K562 (cell line): ENCODE measurements around the gene PTPRM. TPM values are rescaled to one million over a fixed set of nuclear protein-coding genes. Genes with fewer than 3 reads are reported as not detected.

ENCODE experiments used
- ATAC-seq: fragments of 200-7000 bp; cut with Tn5 transposase; 3 replicates; pipeline ENCODE4 v1.9.1; 2020; ENCODE audit warnings: moderate library complexity
- BruUV-seq: library from RNA; stranded (reverse); fragments of 400-500 nt; replicated peaks from 2 replicates; lab custom pipeline; 2021; lab: Mats Ljungman, UMichigan
- CTCF ChIA-PET: fragments of 300-600 bp; formaldehyde crosslinking; extraction: SDS; loops from one replicate; lab custom pipeline; 2021; ENCODE audit warnings: low intra/inter-chr PET ratio; lab: Yijun Ruan, JAX
- POLR2A ChIA-PET: fragments of 300-600, 350-650 bp; sonication (Branson Sonifier 250); formaldehyde crosslinking; extraction: SDS; loops from one replicate; lab custom pipeline; 2021; ENCODE audit warnings: antibody characterized with exemption, inconsistent platforms; lab: Yijun Ruan, JAX
- DNase-seq, 4 experiments: peaks; one replicate each; pipeline versions ENCODE4 v3.0.0 to v3.0.0-alpha.2; 2011 to 2018; ENCODE audit warnings: low spot score in 3 of 4, mixed read lengths in 3 of 4; ENCODE audit errors: extremely low read depth in 1 of 4
- FAIRE-seq: peaks from 2 replicates; lab custom pipeline; 2011; peaks lifted over from hg19 to GRCh38; lab: Jason Lieb, UNC
- H2AFZ ChIP-seq: 2 replicates; pipeline ENCODE4 v1.6.0; 2011; ENCODE audit warnings: low read depth, low read length, control low read depth, inconsistent platforms
- H3K27ac ChIP-seq: fragments of 200-600 bp; 3 replicates; pipeline ENCODE4 v1.8.0; 2011; ENCODE audit warnings: low read depth, mild to moderate bottlenecking, control low read depth, inconsistent platforms, low read length, moderate library complexity, mixed read lengths; ENCODE audit errors: extremely low read depth
- H3K27me3 ChIP-seq, 2 experiments: fragments of 300-600 bp in 1 of 2; 2 replicates in 1 of 2; 3 replicates in 1 of 2; pipeline versions ENCODE4 v1.6.0 to v1.8.0; 2011; ENCODE audit warnings: inconsistent platforms in 2 of 2, low read length in 2 of 2, mild to moderate bottlenecking in 1 of 2, mixed read lengths in 1 of 2, moderate library complexity in 1 of 2; ENCODE audit not compliant: control insufficient read depth in 2 of 2, insufficient read depth in 2 of 2
- H3K36me3 ChIP-seq: fragments of 300-600 bp; 3 replicates; pipeline ENCODE4 v1.8.0; 2011; ENCODE audit warnings: mild to moderate bottlenecking, low read length, inconsistent platforms; ENCODE audit not compliant: control insufficient read depth, insufficient read depth
- H3K4me1 ChIP-seq, 2 experiments: fragments of 200-600 bp in 1 of 2; replicated peaks in 1 of 2; 2 replicates in 1 of 2; 3 replicates in 1 of 2; pipeline versions ENCODE4 v1.5.1 to v1.8.0; 2011; ENCODE audit warnings: inconsistent platforms in 2 of 2, low read length in 2 of 2, mild to moderate bottlenecking in 1 of 2, mixed read lengths in 1 of 2, moderate library complexity in 1 of 2; ENCODE audit not compliant: control insufficient read depth in 2 of 2, insufficient read depth in 2 of 2
- H3K4me2 ChIP-seq: 2 replicates; pipeline ENCODE4 v1.6.1; 2011; ENCODE audit warnings: low read length, control low read depth, inconsistent platforms, mixed read lengths; ENCODE audit not compliant: insufficient read depth
- H3K4me3 ChIP-seq: fragments of 200-600 bp; sonication (generic), shearing (Covaris generic); 2 replicates; pipeline ENCODE4 v1.5.1; 2016; ENCODE audit warnings: control low read depth, inconsistent platforms
- H3K79me2 ChIP-seq: fragments of 200-600 bp; 3 replicates; pipeline ENCODE4 v1.8.0; 2011; ENCODE audit warnings: low read length, inconsistent platforms; ENCODE audit not compliant: control insufficient read depth, insufficient read depth
- H3K9ac ChIP-seq, 2 experiments: 2 replicates each; pipeline versions ENCODE4 v1.6.0 to v1.6.1; 2011; ENCODE audit warnings: low read depth in 2 of 2, low read length in 2 of 2, control low read depth in 1 of 2, inconsistent platforms in 1 of 2, mild to moderate bottlenecking in 1 of 2, mixed read lengths in 1 of 2; ENCODE audit not compliant: insufficient read depth in 1 of 2
- H3K9me1 ChIP-seq: one replicate; pipeline ENCODE4 v1.6.0; 2011; ENCODE audit warnings: inconsistent platforms, mild to moderate bottlenecking, low read length, moderate library complexity; ENCODE audit not compliant: control insufficient read depth, insufficient read depth
- H3K9me3 ChIP-seq: replicated peaks from 2 replicates; pipeline ENCODE4 v1.5.1; 2011; ENCODE audit warnings: low read depth, low read length, inconsistent platforms; ENCODE audit not compliant: control insufficient read depth, insufficient read depth
- H4K20me1 ChIP-seq: replicated peaks from 2 replicates; pipeline ENCODE4 v1.6.1; 2011; ENCODE audit warnings: low read length, inconsistent platforms, mixed read lengths; ENCODE audit not compliant: control insufficient read depth, insufficient read depth
- BACH1 ChIP-seq: fragments of 200-800 bp; sonication (Bioruptor generic); IDR thresholded peaks from 2 replicates; pipeline ENCODE4 v1.6.1; 2016; ENCODE audit warnings: missing genetic modification characterization, missing compliant biosample characterization
- CREB1 ChIP-seq, 2 experiments: sonication (generic) in 1 of 2; formaldehyde crosslinking in 1 of 2; IDR thresholded peaks; 2 replicates each; pipeline versions ENCODE4 v1.6.1 to v1.8.0; 2012 to 2022; ENCODE audit warnings: inconsistent platforms in 1 of 2, mild to moderate bottlenecking in 1 of 2, missing genetic modification reagents in 1 of 2, moderate library complexity in 1 of 2
- CREBBP ChIP-seq: IDR thresholded peaks from one replicate; pipeline ENCODE4 v1.6.1; 2012; ENCODE audit warnings: low read depth, mild to moderate bottlenecking, control low read depth, inconsistent platforms, low read length
- DIDO1 ChIP-seq: fragments of 450-650 bp; IDR thresholded peaks from 2 replicates; pipeline ENCODE4 v1.6.1; 2016; ENCODE audit warnings: low read depth, missing biosample characterization, missing genetic modification characterization
- DMBX1 ChIP-seq: fragments of 250-450 bp; sonication (Bioruptor Pico); IDR thresholded peaks from 2 replicates; pipeline ENCODE4 v1.8.0; 2022; ENCODE audit warnings: inconsistent platforms, mild to moderate bottlenecking, moderate library complexity, borderline replicate concordance
- FOXK1 ChIP-seq: sonication (generic); formaldehyde crosslinking; IDR thresholded peaks from 2 replicates; pipeline ENCODE4 v1.8.0; 2022; ENCODE audit warnings: missing genetic modification reagents, mild to moderate bottlenecking, borderline replicate concordance
- JUN ChIP-seq, 2 experiments: sonication (generic) in 1 of 2; formaldehyde crosslinking in 1 of 2; IDR thresholded peaks; 2 replicates each; pipeline versions ENCODE4 v1.6.1 to v1.8.0; 2012 to 2022; ENCODE audit warnings: borderline replicate concordance in 2 of 2, mild to moderate bottlenecking in 2 of 2, improper control_type of control experiment in 1 of 2, low read depth in 1 of 2, low read length in 1 of 2, missing genetic modification reagents in 1 of 2
- MAFG ChIP-seq: fragments of 450-650 bp; conservative IDR thresholded peaks from 2 replicates; pipeline ENCODE4 v1.6.1; 2016; ENCODE audit warnings: missing genetic modification characterization, missing compliant biosample characterization
- STAT5A ChIP-seq: IDR thresholded peaks from 2 replicates; pipeline ENCODE4 v1.6.1; 2012; ENCODE audit warnings: low read length, inconsistent platforms, borderline replicate concordance
- TAL1 ChIP-seq: fragments of 450-650 bp; IDR thresholded peaks from 2 replicates; pipeline ENCODE4 v1.6.1; 2016; ENCODE audit warnings: mild to moderate bottlenecking
- ZFPM2 ChIP-seq: fragments of 250-450 bp; sonication (Bioruptor Pico); IDR thresholded peaks from 2 replicates; pipeline ENCODE4 v1.5.1; 2022; ENCODE audit warnings: mild to moderate bottlenecking
- ZNF263 ChIP-seq: sonication (generic); formaldehyde crosslinking; IDR thresholded peaks from 2 replicates; pipeline ENCODE4 v1.8.0; 2022; ENCODE audit warnings: mild to moderate bottlenecking, missing genetic modification reagents, borderline replicate concordance
- ZNF586 ChIP-seq: fragments of 450-650 bp; formaldehyde crosslinking; conservative IDR thresholded peaks from 2 replicates; pipeline ENCODE4 v1.4.0; 2020; ENCODE audit warnings: mild to moderate bottlenecking, moderate library complexity
- ZNF75A ChIP-seq: fragments of 450-650 bp; formaldehyde crosslinking; IDR thresholded peaks from 2 replicates; pipeline ENCODE4 v1.4.0; 2020; ENCODE audit warnings: mild to moderate bottlenecking
- WGBS: fragments of 100-300 bp; shearing (Covaris generic); methylation state at CpG from one replicate; pipeline ENCODE4 v1.1.6; 2016; ENCODE audit warnings: low coverage, mixed read lengths; ENCODE audit not compliant: insufficient coverage; ENCODE audit errors: missing lambda C conversion rate; 5-methylcytosine and 5-hydroxymethylcytosine counted together
- in situ Hi-C: fragments of 300-500 bp; cut with MboI; formaldehyde crosslinking; loops from 4 replicates; pipeline ENCODE4 v1.15.0; 2018; ENCODE audit warnings: inconsistent platforms, mixed read lengths
- intact Hi-C: fragments of 100-400 bp; cut with micrococcal nuclease; formaldehyde crosslinking; loops from 2 replicates; pipeline ENCODE4 v1.14.2; 2022
- polyA plus RNA-seq, 8 experiments: library from polyadenylated mRNA; depleted of rRNA in 4 of 8; stranded (reverse) in 5 of 8; unstranded in 3 of 8; fragments of >200 nt; fragmentation: Nextera tagmentation in 2 of 8; fragmentation: Illumina TruSeq in 1 of 8; extraction: Ambion mirVana in 2 of 8; extraction: Trizol in 1 of 8; gene quantifications; 2 replicates each; pipeline versions ENCODE4 v1.2.1 to v1.2.3, GENCODE V29; 2011 to 2014; ENCODE audit warnings: inconsistent platforms in 1 of 8, missing spikeins in 1 of 8
- total RNA-seq, 7 experiments: library from RNA; depleted of rRNA in 6 of 7; stranded (reverse); fragments of >200 nt in 6 of 7; fragmentation: Illumina TruSeq in 2 of 7; extraction: Trizol in 2 of 7; gene quantifications; 2 replicates each; pipeline versions ENCODE4 v1.2.1 to v1.2.3, GENCODE V29; 2011 to 2021; ENCODE audit warnings: low replicate concordance in 1 of 7
- TF ChIP-seq, protein P1 (sequence below): sonication (generic); formaldehyde crosslinking; IDR thresholded peaks from 2 replicates; pipeline ENCODE4 v1.8.0; 2022; ENCODE audit warnings: missing genetic modification reagents, mild to moderate bottlenecking, borderline replicate concordance
- TF ChIP-seq, protein P2 (sequence below): fragments of 200-800 bp; sonication (Bioruptor generic); IDR thresholded peaks from 2 replicates; pipeline ENCODE4 v1.6.1; 2017; ENCODE audit warnings: missing genetic modification characterization, missing compliant biosample characterization
- TF ChIP-seq, protein P3 (sequence below): sonication (generic); formaldehyde crosslinking; IDR thresholded peaks from 2 replicates; pipeline ENCODE4 v1.8.0; 2023; ENCODE audit warnings: mild to moderate bottlenecking, missing genetic modification reagents
- TF ChIP-seq, protein P4 (sequence below): fragments of 450-650 bp; IDR thresholded peaks from one replicate; pipeline ENCODE4 v1.6.1; 2018; ENCODE audit warnings: mild to moderate bottlenecking, moderate library complexity; ENCODE audit not compliant: partially characterized antibody

PTPRM gene
- total and polyA plus RNA-seq, 9 of the 15 experiments (the other 6 are each of a cell fraction or from before 2014, with no cell fraction given), result 0.03 to 0.16 (median 0.08) TPM; not detected in 3

DNA sequence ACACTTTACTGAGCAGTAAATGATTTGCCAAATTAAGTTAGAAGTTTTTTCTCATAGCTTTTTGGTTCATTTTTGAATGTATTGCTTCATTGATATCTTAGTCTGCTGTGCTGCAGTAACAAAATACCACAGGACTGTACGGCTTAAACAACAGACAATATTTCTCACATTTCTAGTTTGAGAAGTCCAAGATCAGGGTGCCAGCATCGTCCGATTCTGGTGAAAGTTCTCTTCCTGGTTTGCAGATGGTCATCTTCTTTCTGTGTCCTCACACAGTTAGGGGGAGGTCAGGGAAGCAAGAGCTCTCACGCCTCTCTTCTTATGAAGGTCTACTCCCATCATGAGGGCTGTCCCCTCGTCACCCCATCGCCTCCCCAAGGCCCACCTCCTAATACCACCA, 325.4 kb downstream of the PTPRM start:
- Histone ChIP-seq H3K4me2 (no peak overlapping the region), H3K9me3 (no peaks in the 10 kb centered on the region), H3K27me3 (no peaks in the 10 kb centered on the region), H3K36me3 (no peaks in the 10 kb centered on the region), H3K4me3 (no peak overlapping the region), H3K79me2 (no peaks in the 10 kb centered on the region), H2AFZ (no peak overlapping the region), H4K20me1 (no peaks in the 10 kb centered on the region), H3K9ac (no peak overlapping the region), H3K9me1 (no peaks in the 10 kb centered on the region), H3K27ac (no peak overlapping the region), H3K4me1 (no peaks in the 10 kb centered on the region)
- WGBS, result 2% methylated on average over 6 of the region's 6 CpGs
- no TSS peak for BruUV-seq
- intact Hi-C loops (no loop called here), in situ Hi-C loops (no loop called here)
- ATAC-seq (no peak), DNase-seq (no peak), FAIRE-seq (no peak)
- POLR2A ChIA-PET, result no interaction called here
- CTCF ChIA-PET, result no interaction called here
- TF ChIP-seq CREB1 (IDR thresholded peaks at IDR 0.05) (no peak), CREB1 (CRISPR knock-in tag; IDR thresholded peaks at IDR 0.05) (no peak), TAL1 (no peak), CREBBP (no peak), ZNF75A (CRISPR knock-in tag) (no peak), ZFPM2 (CRISPR knock-in tag) (no peak), DMBX1 (CRISPR knock-in tag) (no peak), MAFG (tag) (no peak), ZNF263 (CRISPR knock-in tag) (no peak), BACH1 (tag) (no peak), DIDO1 (no peak), JUN (IDR thresholded peaks at IDR 0.05; ENCODE audit: borderline replicate concordance, low read depth, low read length) (no peak), JUN (CRISPR knock-in tag; IDR thresholded peaks at IDR 0.05; ENCODE audit: borderline replicate concordance) (no peak), ZNF586 (CRISPR knock-in tag) (no peak), FOXK1 (CRISPR knock-in tag) (no peak), STAT5A (no peak)
- TF ChIP-seq, protein P1, sequence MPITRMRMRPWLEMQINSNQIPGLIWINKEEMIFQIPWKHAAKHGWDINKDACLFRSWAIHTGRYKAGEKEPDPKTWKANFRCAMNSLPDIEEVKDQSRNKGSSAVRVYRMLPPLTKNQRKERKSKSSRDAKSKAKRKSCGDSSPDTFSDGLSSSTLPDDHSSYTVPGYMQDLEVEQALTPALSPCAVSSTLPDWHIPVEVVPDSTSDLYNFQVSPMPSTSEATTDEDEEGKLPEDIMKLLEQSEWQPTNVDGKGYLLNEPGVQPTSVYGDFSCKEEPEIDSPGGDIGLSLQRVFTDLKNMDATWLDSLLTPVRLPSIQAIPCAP, result no peak
- TF ChIP-seq, protein P2, sequence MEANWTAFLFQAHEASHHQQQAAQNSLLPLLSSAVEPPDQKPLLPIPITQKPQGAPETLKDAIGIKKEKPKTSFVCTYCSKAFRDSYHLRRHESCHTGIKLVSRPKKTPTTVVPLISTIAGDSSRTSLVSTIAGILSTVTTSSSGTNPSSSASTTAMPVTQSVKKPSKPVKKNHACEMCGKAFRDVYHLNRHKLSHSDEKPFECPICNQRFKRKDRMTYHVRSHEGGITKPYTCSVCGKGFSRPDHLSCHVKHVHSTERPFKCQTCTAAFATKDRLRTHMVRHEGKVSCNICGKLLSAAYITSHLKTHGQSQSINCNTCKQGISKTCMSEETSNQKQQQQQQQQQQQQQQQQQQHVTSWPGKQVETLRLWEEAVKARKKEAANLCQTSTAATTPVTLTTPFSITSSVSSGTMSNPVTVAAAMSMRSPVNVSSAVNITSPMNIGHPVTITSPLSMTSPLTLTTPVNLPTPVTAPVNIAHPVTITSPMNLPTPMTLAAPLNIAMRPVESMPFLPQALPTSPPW, result no peak
- TF ChIP-seq, protein P3, sequence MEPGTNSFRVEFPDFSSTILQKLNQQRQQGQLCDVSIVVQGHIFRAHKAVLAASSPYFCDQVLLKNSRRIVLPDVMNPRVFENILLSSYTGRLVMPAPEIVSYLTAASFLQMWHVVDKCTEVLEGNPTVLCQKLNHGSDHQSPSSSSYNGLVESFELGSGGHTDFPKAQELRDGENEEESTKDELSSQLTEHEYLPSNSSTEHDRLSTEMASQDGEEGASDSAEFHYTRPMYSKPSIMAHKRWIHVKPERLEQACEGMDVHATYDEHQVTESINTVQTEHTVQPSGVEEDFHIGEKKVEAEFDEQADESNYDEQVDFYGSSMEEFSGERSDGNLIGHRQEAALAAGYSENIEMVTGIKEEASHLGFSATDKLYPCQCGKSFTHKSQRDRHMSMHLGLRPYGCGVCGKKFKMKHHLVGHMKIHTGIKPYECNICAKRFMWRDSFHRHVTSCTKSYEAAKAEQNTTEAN (CRISPR knock-in tag), result no peak
- TF ChIP-seq, protein P4, sequence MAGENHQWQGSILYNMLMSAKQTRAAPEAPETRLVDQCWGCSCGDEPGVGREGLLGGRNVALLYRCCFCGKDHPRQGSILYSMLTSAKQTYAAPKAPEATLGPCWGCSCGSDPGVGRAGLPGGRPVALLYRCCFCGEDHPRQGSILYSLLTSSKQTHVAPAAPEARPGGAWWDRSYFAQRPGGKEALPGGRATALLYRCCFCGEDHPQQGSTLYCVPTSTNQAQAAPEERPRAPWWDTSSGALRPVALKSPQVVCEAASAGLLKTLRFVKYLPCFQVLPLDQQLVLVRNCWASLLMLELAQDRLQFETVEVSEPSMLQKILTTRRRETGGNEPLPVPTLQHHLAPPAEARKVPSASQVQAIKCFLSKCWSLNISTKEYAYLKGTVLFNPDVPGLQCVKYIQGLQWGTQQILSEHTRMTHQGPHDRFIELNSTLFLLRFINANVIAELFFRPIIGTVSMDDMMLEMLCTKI, result no peak
